SK-N-MC (cell line): Measurements from ENCODE around the gene ASIC2.

ENCODE experiments used
- EZH2 ChIP-seq: fragments of 200-600 bp; sonication (generic); IDR thresholded peaks from one replicate; pipeline ENCODE4 v1.6.1; 2017; ENCODE audit warnings: antibody characterized with exemption
- POLR2AphosphoS5 ChIP-seq: IDR thresholded peaks from 2 replicates; pipeline ENCODE4 v1.6.1; 2012; ENCODE audit warnings: mild to moderate bottlenecking, low read depth, low read length, borderline replicate concordance

DNA sequence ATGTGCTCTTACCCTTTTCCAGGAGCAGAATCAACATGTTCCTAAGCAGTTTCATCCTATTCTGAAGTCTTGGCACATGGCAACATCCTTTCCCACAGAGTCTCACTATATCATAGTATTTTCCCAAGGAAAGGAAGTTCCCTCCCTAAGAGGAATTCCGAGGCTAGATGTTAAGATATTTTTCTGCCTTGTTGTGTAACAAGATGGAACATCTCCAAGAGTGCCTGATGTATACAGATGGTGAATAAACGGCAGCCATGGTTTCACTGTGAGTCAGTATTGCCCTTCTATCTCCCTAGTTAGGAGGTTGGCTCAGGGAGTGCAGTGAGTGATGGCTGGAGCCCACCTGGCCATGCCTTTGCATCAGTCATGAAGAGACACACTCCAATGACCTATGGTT lies 253.2 kb downstream of the ASIC2 start:
- TF ChIP-seq POLR2AphosphoS5 (no peak), EZH2 (no peak)
